BJ (cell line): ENCODE measurements around the gene KLHL10. TPM values are rescaled to one million over a fixed set of nuclear protein-coding genes. Genes with fewer than 3 reads are reported as not detected.
"Not testable (repeated sequence)": the region's sequence is repeated elsewhere in the genome, so short reads cannot be mapped to it uniquely, and the experiment has no call there.

Source experiments
- CTCF ChIA-PET: fragments of 350-600 bp; formaldehyde crosslinking; extraction: SDS; loops from one replicate; lab custom pipeline; 2021; ENCODE audit warnings: antibody characterized with exemption, inconsistent platforms; lab: Yijun Ruan, JAX
- POLR2A ChIA-PET: fragments of 300-600 bp; sonication (Branson Sonifier 250); formaldehyde crosslinking; extraction: SDS; loops from one replicate; lab custom pipeline; 2021; ENCODE audit warnings: antibody characterized with exemption; lab: Charles Lee
- DNase-seq: peaks from one replicate; pipeline ENCODE4 v3.0.0-alpha.2; 2011; ENCODE audit warnings: low read depth
- H3K27me3 ChIP-seq: 2 replicates; pipeline ENCODE4 v1.6.0; 2011; ENCODE audit warnings: low read length; ENCODE audit not compliant: control insufficient read depth, insufficient read depth
- H3K36me3 ChIP-seq: 2 replicates; pipeline ENCODE4 v1.5.1; 2011; ENCODE audit warnings: low read length; ENCODE audit not compliant: control insufficient read depth, insufficient read depth
- H3K4me3 ChIP-seq: 2 replicates; pipeline ENCODE4 v1.5.1; 2011; ENCODE audit warnings: low read depth, mild to moderate bottlenecking, control low read depth, low read length
- polyA plus RNA-seq: library from polyadenylated mRNA; depleted of rRNA; stranded (reverse); fragments of >200 nt; gene quantifications from 2 replicates; pipeline ENCODE4 v1.2.3, GENCODE V29; 2011
- TF ChIP-seq, protein P1 (sequence below): IDR thresholded peaks from 2 replicates; pipeline ENCODE4 v1.5.1; 2011; ENCODE audit warnings: low read depth, mild to moderate bottlenecking, control low read depth, inconsistent platforms, low read length, moderate library complexity; ENCODE audit not compliant: insufficient read depth

The KLHL10 gene
- polyA plus RNA-seq, 1 experiment = 0.74 TPM

DNA sequence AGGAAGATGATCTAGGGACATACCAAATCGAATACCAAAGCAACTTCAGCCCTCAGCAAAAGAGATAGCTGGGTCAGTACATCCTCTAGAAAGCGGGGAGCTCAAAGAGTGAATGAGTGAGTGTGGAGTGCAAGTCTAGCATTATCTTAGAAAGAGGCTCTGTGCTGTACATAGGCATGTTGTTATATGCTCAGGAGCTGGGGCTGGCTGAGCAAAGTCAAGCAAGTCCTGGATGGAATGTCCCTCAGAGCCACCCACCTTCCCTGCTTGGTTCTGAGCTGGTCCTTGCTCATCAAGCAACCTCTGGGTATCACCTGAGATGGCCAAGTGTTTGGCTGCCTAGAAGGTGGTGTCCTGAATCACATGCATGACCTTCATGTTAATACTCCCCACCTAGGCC lies 32.5 kb downstream of the KLHL10 start:
- ChIA-PET CTCF (no interaction called here), POLR2A (no interaction called here)
- no peak for DNase-seq
- Histone ChIP-seq H3K36me3 (peaks cover 23% of the 10 kb centered on the region), H3K27me3 (no peaks in the 10 kb centered on the region), H3K4me3 (no peak overlapping the region)
- TF ChIP-seq, protein P1, sequence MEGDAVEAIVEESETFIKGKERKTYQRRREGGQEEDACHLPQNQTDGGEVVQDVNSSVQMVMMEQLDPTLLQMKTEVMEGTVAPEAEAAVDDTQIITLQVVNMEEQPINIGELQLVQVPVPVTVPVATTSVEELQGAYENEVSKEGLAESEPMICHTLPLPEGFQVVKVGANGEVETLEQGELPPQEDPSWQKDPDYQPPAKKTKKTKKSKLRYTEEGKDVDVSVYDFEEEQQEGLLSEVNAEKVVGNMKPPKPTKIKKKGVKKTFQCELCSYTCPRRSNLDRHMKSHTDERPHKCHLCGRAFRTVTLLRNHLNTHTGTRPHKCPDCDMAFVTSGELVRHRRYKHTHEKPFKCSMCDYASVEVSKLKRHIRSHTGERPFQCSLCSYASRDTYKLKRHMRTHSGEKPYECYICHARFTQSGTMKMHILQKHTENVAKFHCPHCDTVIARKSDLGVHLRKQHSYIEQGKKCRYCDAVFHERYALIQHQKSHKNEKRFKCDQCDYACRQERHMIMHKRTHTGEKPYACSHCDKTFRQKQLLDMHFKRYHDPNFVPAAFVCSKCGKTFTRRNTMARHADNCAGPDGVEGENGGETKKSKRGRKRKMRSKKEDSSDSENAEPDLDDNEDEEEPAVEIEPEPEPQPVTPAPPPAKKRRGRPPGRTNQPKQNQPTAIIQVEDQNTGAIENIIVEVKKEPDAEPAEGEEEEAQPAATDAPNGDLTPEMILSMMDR = no peak

DNA sequence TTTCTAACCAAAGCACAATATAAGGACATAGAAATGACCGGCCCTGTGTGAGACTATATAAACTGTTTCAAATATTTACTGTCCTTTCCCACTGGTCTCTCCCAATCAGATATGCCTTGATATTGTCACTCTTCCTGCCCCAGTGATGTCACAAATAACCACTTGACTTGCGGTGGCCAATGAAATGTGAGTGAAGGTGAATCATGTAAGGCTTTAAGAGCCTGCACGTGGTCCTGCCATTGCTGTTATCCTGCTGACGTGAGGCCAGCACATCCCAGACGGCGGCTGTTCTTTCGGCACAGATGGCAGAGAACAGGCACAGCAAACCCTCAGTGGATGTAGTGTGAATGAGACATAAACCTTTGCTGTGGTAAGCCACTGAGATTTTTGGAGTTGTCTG lies 33.0 kb downstream of the KLHL10 start:
- Histone ChIP-seq H3K4me3 (no peak overlapping the region), H3K36me3 (peaks cover 23% of the 10 kb centered on the region), H3K27me3 (no peaks in the 10 kb centered on the region)
- CTCF ChIA-PET = interaction anchor here (1.2 kb wide), 1 partner anchor 12 kb away, joined by 5 read pairs; no protein-coding TSS in a partner anchor
- TF ChIP-seq, protein P1 = no peak
- POLR2A ChIA-PET = no interaction called here
- no peak for DNase-seq

DNA sequence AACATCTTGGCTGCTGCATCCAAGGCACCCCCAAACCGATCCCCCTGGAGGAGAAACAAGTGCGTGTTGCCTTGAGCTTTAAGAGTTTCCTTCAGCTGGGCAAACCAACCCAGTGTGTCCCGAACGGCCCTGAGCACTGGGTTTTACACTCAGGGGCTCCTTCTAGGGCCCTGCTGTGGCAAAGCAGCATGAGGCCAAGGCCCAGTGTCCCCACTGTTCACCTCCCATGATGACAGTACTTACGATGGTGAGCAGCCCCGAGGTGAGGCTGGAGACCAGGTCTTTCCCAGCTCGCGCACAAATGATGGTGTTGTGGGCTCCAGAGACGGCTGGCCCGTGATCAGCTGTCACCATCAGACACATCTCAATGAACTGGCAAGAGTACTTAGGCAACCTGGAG lies 34.2 kb downstream of the KLHL10 start:
- POLR2A ChIA-PET = interaction anchor here (0.6 kb wide), 1 partner anchor 18 kb away, joined by 3 read pairs; no protein-coding TSS in a partner anchor
- DNase-seq = no peak
- H3K27me3 ChIP-seq = no peaks in the 10 kb centered on the region
- TF ChIP-seq, protein P1 = no peak
- H3K36me3 ChIP-seq = peaks cover 22% of the 10 kb centered on the region
- no peak overlapping the region for H3K4me3 ChIP-seq
- CTCF ChIA-PET = interaction anchor here (0.5 to 1.2 kb wide), 2 partner anchors 11 to 45 kb away, joined by 3 to 5 read pairs; no protein-coding TSS in a partner anchor

DNA sequence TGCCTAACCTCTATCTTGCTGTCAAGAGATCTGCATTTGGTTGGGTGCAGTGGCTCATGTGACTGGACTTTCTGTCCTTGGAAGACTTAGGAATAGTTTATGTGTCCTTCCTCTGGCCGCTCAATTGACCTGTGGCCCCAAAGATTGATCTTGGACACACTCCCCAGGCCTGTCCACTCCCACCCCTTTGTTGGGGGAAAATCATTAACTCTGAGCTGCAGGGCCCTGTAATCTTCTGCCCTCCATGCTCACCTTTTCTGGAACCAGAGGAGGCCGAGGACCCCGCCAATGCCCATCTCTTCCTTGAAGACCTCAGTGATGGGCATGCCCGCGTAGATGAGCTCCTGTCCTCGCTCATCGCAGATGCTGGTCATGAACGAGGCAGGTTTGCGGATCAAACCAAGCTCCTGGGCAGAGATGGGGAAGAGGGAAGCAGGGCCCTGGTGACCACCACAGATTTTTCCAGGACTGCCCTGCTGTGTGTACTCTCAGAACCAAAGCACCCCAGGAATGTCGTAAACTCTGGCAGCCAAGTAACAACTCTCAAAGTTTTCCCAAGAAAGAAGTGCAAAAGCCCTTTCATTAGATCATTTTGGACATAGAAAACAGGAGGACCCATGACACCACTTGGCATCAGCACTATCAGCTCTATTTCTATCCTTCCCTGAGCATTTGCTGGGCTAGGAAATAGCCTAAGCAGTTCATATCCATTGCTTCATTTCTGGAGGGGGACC lies 36.1 kb downstream of the KLHL10 start:
- no peak overlapping the region for H3K4me3 ChIP-seq
- POLR2A ChIA-PET = no interaction called here
- no peaks in the 10 kb centered on the region for H3K27me3 ChIP-seq
- TF ChIP-seq, protein P1 = no peak
- peaks cover 29% of the 10 kb centered on the region for H3K36me3 ChIP-seq
- DNase-seq = no peak
- CTCF ChIA-PET = interaction anchor here (0.9 to 1.1 kb wide), 2 partner anchors 20 to 64 kb away, joined by 3 to 4 read pairs; no protein-coding TSS in a partner anchor

DNA sequence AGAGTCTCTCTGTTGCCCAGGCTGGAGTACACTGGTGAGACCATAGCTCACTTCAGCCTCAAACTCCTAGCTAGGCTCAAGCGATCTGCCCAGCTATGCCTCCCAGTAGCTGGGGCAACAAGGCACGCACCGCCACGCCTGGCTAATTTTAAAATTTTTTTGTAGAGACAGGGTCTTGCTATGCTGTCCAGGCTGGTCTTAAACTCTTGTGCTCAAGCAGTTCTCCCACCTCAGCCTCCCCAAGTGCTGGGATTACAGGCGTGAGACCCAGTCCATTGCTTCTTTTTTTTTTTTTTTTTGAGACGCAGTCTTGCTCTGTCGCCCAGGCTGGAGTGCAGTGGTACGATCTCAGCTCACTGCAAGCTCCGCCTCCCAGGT lies 36.7 kb downstream of the KLHL10 start:
- H3K27me3 ChIP-seq, DNase-seq, H3K4me3 ChIP-seq, POLR2A ChIA-PET: not testable (repeated sequence)
- CTCF ChIA-PET = interaction anchor here (0.9 to 1.1 kb wide), 2 partner anchors 19 to 64 kb away, joined by 3 to 4 read pairs; no protein-coding TSS in a partner anchor
- H3K36me3 ChIP-seq = peaks cover 32% of the 10 kb centered on the region
